Measurements from ENCODE around the gene ADAMTS4. TPM values are rescaled to one million over a fixed set of nuclear protein-coding genes. Genes with fewer than 3 reads are reported as not detected.

Gene ADAMTS4
- total and polyA plus RNA-seq, 9 of the 15 experiments (the other 6 are each of a cell fraction or from before 2014, with no cell fraction given): 0.07 to 3.7 (median 0.41) TPM

DNA sequence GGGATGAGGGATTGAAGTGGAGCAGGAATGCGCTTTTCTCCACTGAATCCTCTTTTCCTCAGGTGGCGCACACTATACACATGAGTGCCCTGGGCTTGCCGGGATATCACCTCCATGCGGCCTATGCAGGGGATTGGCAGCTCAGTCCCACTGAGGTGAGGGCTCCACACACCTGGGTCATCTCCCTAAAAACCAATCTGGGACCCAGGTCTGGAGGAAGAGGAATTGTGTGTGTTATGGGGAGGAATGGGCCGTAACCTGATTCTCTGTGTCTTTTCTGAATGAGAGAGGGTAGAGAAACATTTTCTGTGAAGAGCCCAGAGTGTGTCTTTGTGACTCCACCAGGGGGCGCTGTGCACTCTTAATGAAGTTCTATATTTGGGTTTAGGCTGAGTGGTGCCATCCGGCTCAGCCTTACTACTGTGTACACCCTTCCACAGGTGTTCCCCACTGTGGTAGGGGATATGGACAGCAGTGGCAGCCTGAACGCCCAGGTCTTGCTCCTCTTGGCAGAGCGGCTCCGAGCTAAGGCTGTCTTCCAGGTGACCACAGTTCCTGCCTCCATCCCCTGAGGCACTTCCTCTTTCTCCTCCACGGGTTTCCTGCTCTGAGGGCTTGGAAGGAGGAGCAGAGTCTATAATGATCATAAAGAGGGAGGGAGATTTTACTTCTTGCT lies 28.5 kb upstream of the ADAMTS4 start (continued):
- TF ChIP-seq TEAD4 (IDR thresholded peaks at IDR 0.05; ENCODE audit: low read length) (peak; percentile 36; the same call in 1 of the 2 replicates), TEAD4 (CRISPR knock-in tag; IDR thresholded peaks at IDR 0.05; ENCODE audit: borderline replicate concordance) (no peak), TEAD2 (tag; IDR thresholded peaks at IDR 0.05) (no peak), ZFP30 (CRISPR knock-in tag; IDR thresholded peaks at IDR 0.05; ENCODE audit: borderline replicate concordance) (no peak), JUND (IDR thresholded peaks at IDR 0.05; ENCODE audit: borderline replicate concordance, low read depth, low read length) (no peak; the same call in 1 of the 2 replicates), JUND (tag; IDR thresholded peaks at IDR 0.05; ENCODE audit: borderline replicate concordance, low read depth, low read length) (peak; percentile 22; the same call in 1 of the 3 replicates), HNRNPK (IDR thresholded peaks at IDR 0.05; ENCODE audit: low read depth, low read length, poor library complexity, severe bottlenecking) (no peak), SMARCE1 (IDR thresholded peaks at IDR 0.05) (peak; percentile 68), ZNF174 (CRISPR knock-in tag; IDR thresholded peaks at IDR 0.05) (no peak), ZNF408 (CRISPR knock-in tag; IDR thresholded peaks at IDR 0.05; ENCODE audit: low read depth) (no peak), NCOA4 (IDR thresholded peaks at IDR 0.05; ENCODE audit: partially characterized antibody) (no peak), ARID2 (IDR thresholded peaks at IDR 0.05) (0 out of 2 replicates have a peak, but pooled peaks have one; percentile 65), MYBL2 (IDR thresholded peaks at IDR 0.05; ENCODE audit: low read depth) (no peak), MYBL2 (CRISPR knock-in tag; IDR thresholded peaks at IDR 0.05; ENCODE audit: borderline replicate concordance) (no peak), NELFE (IDR thresholded peaks at IDR 0.05; ENCODE audit: insufficient read depth, insufficient read length) (no peak), KLF13 (tag; IDR thresholded peaks at IDR 0.05; ENCODE audit: borderline replicate concordance, low read depth) (no peak), RFX5 (IDR thresholded peaks at IDR 0.05; ENCODE audit: low read depth, low read length) (no peak), ZNF263 (CRISPR knock-in tag; IDR thresholded peaks at IDR 0.05; ENCODE audit: borderline replicate concordance) (peak; percentile 64; the same call in 1 of the 2 replicates), ZEB2 (IDR thresholded peaks at IDR 0.05) (peak; percentile 76), MEF2D (tag; conservative IDR thresholded peaks at IDR 0.05; ENCODE audit: low read depth) (0 out of 2 replicates have a peak, but pooled peaks have one; percentile 34), NR3C1 (CRISPR knock-in tag; IDR thresholded peaks at IDR 0.05) (no peak), SIN3B (IDR thresholded peaks at IDR 0.05; ENCODE audit: low read depth) (0 out of 2 replicates have a peak, but pooled peaks have one; percentile 14), RUNX1 (IDR thresholded peaks at IDR 0.05; ENCODE audit: low read depth) (no peak)
- TF ChIP-seq, protein P1, sequence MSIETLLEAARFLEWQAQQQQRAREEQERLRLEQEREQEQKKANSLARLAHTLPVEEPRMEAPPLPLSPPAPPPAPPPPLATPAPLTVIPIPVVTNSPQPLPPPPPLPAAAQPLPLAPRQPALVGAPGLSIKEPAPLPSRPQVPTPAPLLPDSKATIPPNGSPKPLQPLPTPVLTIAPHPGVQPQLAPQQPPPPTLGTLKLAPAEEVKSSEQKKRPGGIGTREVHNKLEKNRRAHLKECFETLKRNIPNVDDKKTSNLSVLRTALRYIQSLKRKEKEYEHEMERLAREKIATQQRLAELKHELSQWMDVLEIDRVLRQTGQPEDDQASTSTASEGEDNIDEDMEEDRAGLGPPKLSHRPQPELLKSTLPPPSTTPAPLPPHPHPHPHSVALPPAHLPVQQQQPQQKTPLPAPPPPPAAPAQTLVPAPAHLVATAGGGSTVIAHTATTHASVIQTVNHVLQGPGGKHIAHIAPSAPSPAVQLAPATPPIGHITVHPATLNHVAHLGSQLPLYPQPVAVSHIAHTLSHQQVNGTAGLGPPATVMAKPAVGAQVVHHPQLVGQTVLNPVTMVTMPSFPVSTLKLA (conservative IDR thresholded peaks at IDR 0.05): peak in 1 of 2 experiments; percentile 35; a peak in 1 of 4 replicates
- TF ChIP-seq, protein P2, sequence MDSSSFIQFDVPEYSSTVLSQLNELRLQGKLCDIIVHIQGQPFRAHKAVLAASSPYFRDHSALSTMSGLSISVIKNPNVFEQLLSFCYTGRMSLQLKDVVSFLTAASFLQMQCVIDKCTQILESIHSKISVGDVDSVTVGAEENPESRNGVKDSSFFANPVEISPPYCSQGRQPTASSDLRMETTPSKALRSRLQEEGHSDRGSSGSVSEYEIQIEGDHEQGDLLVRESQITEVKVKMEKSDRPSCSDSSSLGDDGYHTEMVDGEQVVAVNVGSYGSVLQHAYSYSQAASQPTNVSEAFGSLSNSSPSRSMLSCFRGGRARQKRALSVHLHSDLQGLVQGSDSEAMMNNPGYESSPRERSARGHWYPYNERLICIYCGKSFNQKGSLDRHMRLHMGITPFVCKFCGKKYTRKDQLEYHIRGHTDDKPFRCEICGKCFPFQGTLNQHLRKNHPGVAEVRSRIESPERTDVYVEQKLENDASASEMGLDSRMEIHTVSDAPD (CRISPR knock-in tag; IDR thresholded peaks at IDR 0.05): no peak
- TF ChIP-seq, protein P3, sequence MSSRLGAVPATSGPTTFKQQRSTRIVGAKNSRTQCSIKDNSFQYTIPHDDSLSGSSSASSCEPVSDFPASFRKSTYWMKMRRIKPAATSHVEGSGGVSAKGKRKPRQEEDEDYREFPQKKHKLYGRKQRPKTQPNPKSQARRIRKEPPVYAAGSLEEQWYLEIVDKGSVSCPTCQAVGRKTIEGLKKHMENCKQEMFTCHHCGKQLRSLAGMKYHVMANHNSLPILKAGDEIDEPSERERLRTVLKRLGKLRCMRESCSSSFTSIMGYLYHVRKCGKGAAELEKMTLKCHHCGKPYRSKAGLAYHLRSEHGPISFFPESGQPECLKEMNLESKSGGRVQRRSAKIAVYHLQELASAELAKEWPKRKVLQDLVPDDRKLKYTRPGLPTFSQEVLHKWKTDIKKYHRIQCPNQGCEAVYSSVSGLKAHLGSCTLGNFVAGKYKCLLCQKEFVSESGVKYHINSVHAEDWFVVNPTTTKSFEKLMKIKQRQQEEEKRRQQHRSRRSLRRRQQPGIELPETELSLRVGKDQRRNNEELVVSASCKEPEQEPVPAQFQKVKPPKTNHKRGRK (tag; IDR thresholded peaks at IDR 0.05): no peak
